KOPT-K1 (cell line): ENCODE data around the gene ZSWIM6.
"Not testable (repeated sequence)": the region's sequence is repeated elsewhere in the genome, so short reads cannot be mapped to it uniquely, and the experiment has no call there.

Experiments
- H3K27ac ChIP-seq: fragments of 200-600 bp; sonication (generic); 2 replicates; pipeline ENCODE4 v1.5.1; 2016; ENCODE audit warnings: antibody characterized with exemption, mild to moderate bottlenecking, low read depth, low read length; ENCODE audit not compliant: poor library complexity, severe bottlenecking
- H3K36me3 ChIP-seq: fragments of 200-600 bp; sonication (generic); 2 replicates; pipeline ENCODE4 v1.5.1; 2017; ENCODE audit warnings: antibody characterized with exemption, mild to moderate bottlenecking, low read length, moderate library complexity; ENCODE audit not compliant: insufficient read depth
- H3K9me3 ChIP-seq: fragments of 200-600 bp; sonication (generic); 2 replicates; pipeline ENCODE4 v1.5.1; 2017; ENCODE audit warnings: antibody characterized with exemption, low read length, mild to moderate bottlenecking; ENCODE audit not compliant: insufficient read depth, poor library complexity, severe bottlenecking

The ZSWIM6 gene

GRCh38 chr5:61397238-61397637 is 65.2 kb downstream of the ZSWIM6 start:
- Histone ChIP-seq H3K27ac (no peak overlapping the region), H3K36me3 (no peaks in the 10 kb centered on the region), H3K9me3 (no peaks in the 10 kb centered on the region)

DNA sequence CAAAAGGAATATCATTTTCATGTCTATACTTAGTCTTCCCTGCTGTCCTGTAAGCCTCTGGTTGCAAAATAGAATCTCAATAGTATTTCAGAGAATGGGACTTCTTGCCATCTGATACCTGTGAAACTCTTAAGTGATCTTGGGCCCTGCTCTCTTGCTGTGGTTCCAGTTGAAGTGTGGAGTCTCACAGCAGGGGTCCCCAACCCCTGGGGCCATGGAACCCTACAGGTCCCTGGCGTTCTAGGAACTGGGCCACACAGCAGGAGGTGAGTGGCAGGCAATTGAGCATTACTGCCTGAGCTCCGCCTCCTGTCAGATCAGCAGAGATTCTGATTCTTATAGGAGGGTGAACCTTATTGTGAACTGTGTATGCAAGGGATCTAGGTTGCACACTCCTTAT is 65.9 kb downstream of the ZSWIM6 start:
- Histone ChIP-seq H3K27ac (no peak overlapping the region), H3K9me3 (no peaks in the 10 kb centered on the region), H3K36me3 (no peaks in the 10 kb centered on the region)

GRCh38 chr5:61398440-61398839 is 66.4 kb downstream of the ZSWIM6 start:
- Histone ChIP-seq H3K27ac (no peak overlapping the region), H3K36me3 (no peaks in the 10 kb centered on the region), H3K9me3 (no peaks in the 10 kb centered on the region)

- Histone ChIP-seq H3K36me3 (no peaks in the 10 kb centered on the region), H3K27ac (no peak overlapping the region), H3K9me3 (no peaks in the 10 kb centered on the region)
Observed at GRCh38 chr5:61399679-61400078, 67.6 kb downstream of the ZSWIM6 start.

DNA sequence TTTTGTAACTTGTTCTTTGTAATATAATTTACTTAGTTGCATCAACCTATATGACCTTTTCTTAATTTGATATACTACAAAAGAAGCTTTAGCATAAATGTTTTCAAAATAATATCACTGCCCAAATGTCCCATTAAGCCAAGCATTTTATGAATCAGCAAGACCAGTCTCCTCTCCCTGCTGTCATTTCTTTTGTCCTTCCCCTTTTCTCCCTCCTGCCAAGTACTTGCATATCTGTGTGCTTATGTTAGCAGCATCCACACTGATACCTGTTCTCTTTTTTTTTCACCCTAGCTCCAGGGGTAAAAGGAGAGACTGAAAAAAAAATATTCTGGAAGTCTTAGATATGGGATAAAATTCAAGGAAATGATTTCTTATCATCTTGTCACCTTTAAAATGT is 69.7 kb downstream of the ZSWIM6 start:
- Histone ChIP-seq H3K36me3 (no peaks in the 10 kb centered on the region), H3K9me3 (no peaks in the 10 kb centered on the region), H3K27ac (no peak overlapping the region)

- Histone ChIP-seq H3K27ac (no peak overlapping the region), H3K36me3 (no peaks in the 10 kb centered on the region)
Observed at GRCh38 chr5:61402244-61402823, 70.3 kb downstream of the ZSWIM6 start.

GRCh38 chr5:61402970-61403900 is 71.2 kb downstream of the ZSWIM6 start:
- H3K27ac ChIP-seq, result no peak overlapping the region
- no peaks in the 10 kb centered on the region for H3K36me3 ChIP-seq
- no peaks in the 10 kb centered on the region for H3K9me3 ChIP-seq

More at GRCh38 chr5:61402244-61402823, 70.3 kb downstream of the ZSWIM6 start:
- H3K9me3 ChIP-seq, result no peaks in the 10 kb centered on the region

DNA sequence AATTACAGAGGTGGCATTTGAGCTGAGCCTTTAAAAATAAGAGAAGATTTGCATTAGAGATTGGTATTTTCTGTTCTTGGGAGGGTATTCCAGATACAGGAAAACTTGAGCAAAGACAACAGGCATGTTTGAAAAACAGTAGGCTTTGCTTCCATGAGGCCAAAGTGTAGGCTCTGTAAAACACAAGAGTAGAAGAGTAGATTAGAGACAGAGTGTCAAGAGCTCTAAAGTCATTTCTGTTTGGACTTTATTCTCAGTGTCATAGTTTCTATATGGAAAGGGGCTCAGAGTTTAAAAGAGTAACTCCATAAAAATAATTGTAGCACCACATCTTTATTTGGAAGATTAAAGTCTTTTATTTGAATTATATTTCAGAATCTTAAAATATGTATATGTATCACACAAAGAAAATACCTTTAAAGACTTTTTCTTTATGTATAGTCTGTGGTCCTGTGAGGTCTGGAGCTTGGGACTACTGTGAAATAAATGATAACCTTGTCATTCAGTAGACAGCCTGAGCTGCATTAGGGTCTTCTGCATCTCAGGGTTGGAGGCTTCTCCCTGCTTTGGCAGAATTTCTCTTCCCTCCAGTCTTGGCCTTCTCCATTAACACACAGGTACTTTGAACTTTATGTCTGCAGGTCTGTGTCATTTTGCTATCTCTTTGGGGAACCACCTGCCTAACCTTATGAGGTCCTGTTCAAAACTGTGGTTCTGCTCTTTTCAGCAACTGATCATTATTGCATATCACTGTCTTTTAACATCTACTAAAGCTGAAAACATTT is 73.6 kb downstream of the ZSWIM6 start:
- H3K27ac ChIP-seq, result no peak overlapping the region
- no peaks in the 10 kb centered on the region for H3K9me3 ChIP-seq
- no peaks in the 10 kb centered on the region for H3K36me3 ChIP-seq

DNA sequence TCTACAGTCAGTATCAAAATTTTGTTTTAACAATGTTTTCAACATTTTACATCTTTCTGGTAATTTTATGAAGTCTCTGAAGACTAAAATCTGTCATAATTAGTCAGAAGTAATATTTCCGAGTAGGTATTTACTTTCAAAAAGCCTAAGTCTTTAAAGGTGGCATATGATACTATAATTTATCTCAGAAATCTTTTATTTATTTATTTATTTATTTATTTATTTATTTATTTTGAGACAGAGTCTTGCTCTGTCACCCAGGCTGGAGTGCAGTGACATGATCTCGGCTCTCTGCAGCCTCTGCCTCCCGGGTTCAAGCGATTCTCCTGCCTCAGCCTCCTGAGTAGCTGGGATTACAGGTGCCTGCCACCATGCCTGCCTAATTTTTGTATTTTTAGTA is 74.4 kb downstream of the ZSWIM6 start:
- not testable (repeated sequence) for H3K27ac ChIP-seq, H3K9me3 ChIP-seq, H3K36me3 ChIP-seq

GRCh38 chr5:61407706-61408270 is 75.7 kb downstream of the ZSWIM6 start:
- H3K27ac ChIP-seq, result no peak overlapping the region
- H3K36me3 ChIP-seq, result no peaks in the 10 kb centered on the region
- H3K9me3 ChIP-seq, result no peaks in the 10 kb centered on the region

- Histone ChIP-seq H3K36me3 (no peaks in the 10 kb centered on the region), H3K27ac (no peak overlapping the region), H3K9me3 (no peaks in the 10 kb centered on the region)
Observed at GRCh38 chr5:61408476-61409168, 76.6 kb downstream of the ZSWIM6 start.

DNA sequence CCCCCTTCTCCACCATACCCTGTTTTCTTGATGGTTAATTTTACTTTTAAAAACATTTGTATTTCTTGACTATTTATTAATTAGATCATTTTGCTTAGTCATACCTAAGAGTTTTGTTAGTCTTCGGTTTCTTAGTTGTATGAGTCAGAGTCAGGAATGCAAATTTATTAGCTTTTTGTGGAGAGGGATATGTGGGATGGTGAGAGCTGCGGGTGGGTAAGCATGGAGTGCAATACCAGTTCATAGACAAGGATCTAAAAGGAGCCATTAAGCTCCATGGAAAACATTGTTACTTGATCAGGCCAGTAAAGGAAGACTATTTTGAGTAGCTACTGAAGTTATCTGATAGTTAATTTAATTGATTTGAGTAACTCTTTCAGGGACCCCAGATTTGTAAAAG is 77.5 kb downstream of the ZSWIM6 start:
- no peaks in the 10 kb centered on the region for H3K9me3 ChIP-seq
- no peak overlapping the region for H3K27ac ChIP-seq
- no peaks in the 10 kb centered on the region for H3K36me3 ChIP-seq

GRCh38 chr5:61410811-61411210 is 78.8 kb downstream of the ZSWIM6 start:
- H3K27ac ChIP-seq, result no peak overlapping the region
- no peaks in the 10 kb centered on the region for H3K9me3 ChIP-seq

GRCh38 chr5:61412361-61412760 is 80.3 kb downstream of the ZSWIM6 start:
- Histone ChIP-seq H3K9me3 (no peaks in the 10 kb centered on the region), H3K27ac (no peak overlapping the region), H3K36me3 (no peaks in the 10 kb centered on the region)

More at GRCh38 chr5:61410811-61411210, 78.8 kb downstream of the ZSWIM6 start:
- no peaks in the 10 kb centered on the region for H3K36me3 ChIP-seq
